WTC11 (cell line): Measurements from ENCODE around the gene CTNNA2.

Experiments
- FOXJ3 ChIP-seq: sonication (generic); formaldehyde crosslinking; IDR thresholded peaks from 2 replicates; pipeline ENCODE4 v1.9.0; 2021; ENCODE audit warnings: missing genetic modification reagents, mild to moderate bottlenecking, borderline replicate concordance
- JUN ChIP-seq: sonication (generic); formaldehyde crosslinking; IDR thresholded peaks from 2 replicates; pipeline ENCODE4 v1.8.0; 2023; ENCODE audit warnings: mild to moderate bottlenecking, missing genetic modification reagents
- PREB ChIP-seq: sonication (generic); formaldehyde crosslinking; IDR thresholded peaks from 2 replicates; pipeline ENCODE4 v1.8.1; 2022; ENCODE audit warnings: mild to moderate bottlenecking, missing genetic modification reagents, moderate library complexity, borderline replicate concordance
- ZNF138 ChIP-seq: sonication (generic); formaldehyde crosslinking; conservative IDR thresholded peaks from 2 replicates; pipeline ENCODE4 v1.8.1; 2022; ENCODE audit warnings: mild to moderate bottlenecking, moderate library complexity, missing genetic modification reagents
- TF ChIP-seq, protein P1 (sequence below): fragments of 200-600 bp; IDR thresholded peaks from 2 replicates; pipeline ENCODE4 v1.8.0; 2022; ENCODE audit warnings: antibody characterized with exemption

- TF ChIP-seq, protein P1, sequence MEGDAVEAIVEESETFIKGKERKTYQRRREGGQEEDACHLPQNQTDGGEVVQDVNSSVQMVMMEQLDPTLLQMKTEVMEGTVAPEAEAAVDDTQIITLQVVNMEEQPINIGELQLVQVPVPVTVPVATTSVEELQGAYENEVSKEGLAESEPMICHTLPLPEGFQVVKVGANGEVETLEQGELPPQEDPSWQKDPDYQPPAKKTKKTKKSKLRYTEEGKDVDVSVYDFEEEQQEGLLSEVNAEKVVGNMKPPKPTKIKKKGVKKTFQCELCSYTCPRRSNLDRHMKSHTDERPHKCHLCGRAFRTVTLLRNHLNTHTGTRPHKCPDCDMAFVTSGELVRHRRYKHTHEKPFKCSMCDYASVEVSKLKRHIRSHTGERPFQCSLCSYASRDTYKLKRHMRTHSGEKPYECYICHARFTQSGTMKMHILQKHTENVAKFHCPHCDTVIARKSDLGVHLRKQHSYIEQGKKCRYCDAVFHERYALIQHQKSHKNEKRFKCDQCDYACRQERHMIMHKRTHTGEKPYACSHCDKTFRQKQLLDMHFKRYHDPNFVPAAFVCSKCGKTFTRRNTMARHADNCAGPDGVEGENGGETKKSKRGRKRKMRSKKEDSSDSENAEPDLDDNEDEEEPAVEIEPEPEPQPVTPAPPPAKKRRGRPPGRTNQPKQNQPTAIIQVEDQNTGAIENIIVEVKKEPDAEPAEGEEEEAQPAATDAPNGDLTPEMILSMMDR = no peak
- TF ChIP-seq JUN (CRISPR knock-in tag) = no peak
- TF ChIP-seq PREB (CRISPR knock-in tag) = no peak
- no peak for TF ChIP-seq ZNF138 (CRISPR knock-in tag)
- TF ChIP-seq FOXJ3 (CRISPR knock-in tag) = no peak
These were observed 433.0 kb downstream of the CTNNA2 start for GRCh38 chr2:79945653-79946445.
